HPDE6-E6E7 (cell line): ENCODE data around the gene TTC33.
"Not testable (repeated sequence)": the region's sequence is repeated elsewhere in the genome, so short reads cannot be mapped to it uniquely, and the experiment has no call there.

Experiments
- DNase-seq: peaks from one replicate; pipeline ENCODE4 v3.0.0; 2011; ENCODE audit warnings: missing footprints; ENCODE audit errors: extremely low spot score

The TTC33 gene, protein sequence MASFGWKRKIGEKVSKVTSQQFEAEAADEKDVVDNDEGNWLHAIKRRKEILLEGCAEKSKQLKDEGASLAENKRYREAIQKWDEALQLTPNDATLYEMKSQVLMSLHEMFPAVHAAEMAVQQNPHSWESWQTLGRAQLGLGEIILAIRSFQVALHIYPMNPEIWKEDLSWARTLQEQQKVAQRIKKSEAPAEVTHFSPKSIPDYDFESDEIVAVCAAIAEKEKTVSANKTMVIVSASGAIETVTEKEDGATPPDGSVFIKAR

DNA sequence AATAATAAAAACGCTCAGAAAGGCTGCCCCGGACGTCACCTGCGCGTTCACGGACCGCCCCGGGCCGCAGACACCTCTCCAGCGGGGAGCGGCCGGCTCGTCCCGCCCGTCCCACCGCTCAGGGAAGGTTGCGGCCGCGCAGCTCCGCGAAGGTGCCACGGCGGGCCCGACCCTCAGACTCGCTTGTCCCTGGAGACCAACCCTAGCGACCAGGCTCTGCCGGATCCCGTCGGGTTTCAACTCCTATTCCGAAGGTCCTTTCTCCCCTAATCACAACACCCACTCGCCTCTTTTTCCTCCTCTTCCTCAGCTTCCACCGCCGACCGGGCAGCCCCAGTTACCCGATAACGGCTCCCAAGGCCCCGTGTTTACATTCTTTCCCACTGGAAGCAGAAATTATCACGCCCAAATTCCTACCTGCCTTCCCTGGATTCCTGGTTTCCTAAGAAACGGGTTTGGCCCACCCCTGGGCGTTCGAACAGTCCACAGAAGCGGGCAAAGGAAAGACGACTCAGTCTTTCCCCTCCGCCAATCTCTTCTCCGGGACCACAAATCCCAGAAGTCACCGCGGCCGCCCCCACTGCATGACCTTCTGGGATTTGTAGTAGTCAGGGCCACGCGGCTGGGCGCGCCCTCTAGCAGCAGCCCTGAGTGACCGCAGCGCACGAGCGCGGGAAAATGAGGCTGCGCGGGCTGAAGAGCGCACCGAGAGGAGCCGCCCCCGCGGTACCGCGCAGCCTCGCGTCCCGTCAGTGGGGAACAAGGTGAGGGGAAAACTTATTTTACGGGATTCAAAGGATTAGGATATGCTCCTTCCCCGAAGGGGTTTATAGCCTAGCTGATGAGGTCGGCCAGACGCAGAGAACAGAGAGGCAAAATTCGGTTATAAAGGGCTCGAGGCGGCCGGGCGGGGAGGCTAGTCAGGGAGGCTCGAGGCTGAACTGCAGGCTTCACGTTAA lies at the start of gene TTC33:
Gene TTC33, minus strand, starts transcription at position 555 of the 959 bp plus-strand sequence. CDS start 8,943 bp downstream, outside the sequence.
- peak; percentile 95 for DNase-seq

DNA sequence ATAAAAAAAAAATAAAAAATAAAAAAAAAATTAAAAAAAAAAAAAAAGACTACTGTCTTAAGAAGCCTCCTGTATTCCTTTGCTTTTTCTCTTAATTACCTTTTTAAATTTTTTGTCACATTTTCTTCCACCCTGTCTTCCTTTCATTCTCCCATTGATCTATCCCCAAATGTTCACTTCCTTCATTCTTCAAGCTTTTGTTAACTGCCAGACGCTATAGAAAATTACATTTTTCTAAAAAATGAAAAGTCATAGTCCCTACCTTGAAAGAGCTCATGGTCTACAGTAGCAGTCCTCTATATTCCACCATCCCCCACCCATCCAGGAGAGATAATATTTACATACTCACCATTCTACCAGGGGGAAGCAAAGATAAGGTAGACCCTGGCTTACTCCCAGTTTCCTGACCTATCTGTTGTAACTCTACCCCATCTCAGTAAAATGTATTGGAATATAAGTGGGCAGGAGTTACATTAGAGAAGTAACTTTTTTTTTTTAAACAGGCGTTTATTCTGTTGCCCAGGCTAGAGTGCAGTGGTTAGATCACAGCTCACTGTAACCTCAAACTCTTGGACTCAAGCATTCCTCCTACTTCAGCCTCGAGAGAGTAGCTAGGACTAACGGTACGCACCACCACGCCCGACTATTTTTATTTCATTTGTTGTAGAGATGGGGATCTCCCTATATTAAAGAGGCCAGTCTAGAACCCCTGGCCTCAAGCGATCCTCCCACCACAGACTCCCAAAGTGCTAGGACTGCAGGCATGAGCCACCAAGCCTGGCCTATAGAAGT lies 46.2 kb upstream of the TTC33 start:
- no peak for DNase-seq

DNA sequence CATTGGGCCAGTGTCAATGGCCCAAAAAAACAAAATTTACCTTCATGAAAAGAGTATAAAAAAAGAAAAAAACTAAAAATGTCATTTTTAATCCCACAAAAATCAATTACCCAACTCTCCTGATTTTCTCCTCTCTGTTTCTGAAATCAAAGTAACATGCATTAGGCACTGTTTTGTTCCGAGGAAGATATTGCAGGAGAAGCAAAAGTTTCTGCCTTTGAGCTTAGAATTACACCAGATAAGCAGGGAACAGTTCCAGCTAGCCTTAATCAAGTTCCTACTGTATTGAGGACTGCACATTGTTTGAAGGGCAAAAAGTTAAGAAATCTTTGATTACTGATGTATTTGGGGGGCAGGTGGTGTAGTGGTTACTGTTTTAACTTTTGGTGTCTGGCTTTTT lies 43.5 kb upstream of the TTC33 start:
- DNase-seq = no peak

DNA sequence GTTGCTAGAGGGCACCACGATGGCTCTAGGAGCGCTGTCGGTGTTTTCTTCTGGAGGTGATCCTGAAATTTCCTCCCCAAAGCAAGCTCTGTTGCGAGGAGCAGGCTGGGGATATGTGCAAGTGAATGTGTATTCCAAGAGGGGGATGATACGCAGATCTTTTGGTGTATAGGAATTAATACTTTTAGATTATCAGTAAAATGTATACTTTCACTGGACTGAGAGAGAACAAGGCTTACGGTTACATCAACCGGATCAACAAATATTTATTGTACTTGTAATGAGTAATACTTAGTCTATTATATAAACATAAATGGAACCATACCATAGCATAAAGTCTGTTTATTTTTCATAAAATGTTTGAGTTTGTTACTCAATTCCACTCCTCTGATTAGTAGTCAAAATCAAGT lies 43.0 kb upstream of the TTC33 start:
- no peak for DNase-seq

DNA sequence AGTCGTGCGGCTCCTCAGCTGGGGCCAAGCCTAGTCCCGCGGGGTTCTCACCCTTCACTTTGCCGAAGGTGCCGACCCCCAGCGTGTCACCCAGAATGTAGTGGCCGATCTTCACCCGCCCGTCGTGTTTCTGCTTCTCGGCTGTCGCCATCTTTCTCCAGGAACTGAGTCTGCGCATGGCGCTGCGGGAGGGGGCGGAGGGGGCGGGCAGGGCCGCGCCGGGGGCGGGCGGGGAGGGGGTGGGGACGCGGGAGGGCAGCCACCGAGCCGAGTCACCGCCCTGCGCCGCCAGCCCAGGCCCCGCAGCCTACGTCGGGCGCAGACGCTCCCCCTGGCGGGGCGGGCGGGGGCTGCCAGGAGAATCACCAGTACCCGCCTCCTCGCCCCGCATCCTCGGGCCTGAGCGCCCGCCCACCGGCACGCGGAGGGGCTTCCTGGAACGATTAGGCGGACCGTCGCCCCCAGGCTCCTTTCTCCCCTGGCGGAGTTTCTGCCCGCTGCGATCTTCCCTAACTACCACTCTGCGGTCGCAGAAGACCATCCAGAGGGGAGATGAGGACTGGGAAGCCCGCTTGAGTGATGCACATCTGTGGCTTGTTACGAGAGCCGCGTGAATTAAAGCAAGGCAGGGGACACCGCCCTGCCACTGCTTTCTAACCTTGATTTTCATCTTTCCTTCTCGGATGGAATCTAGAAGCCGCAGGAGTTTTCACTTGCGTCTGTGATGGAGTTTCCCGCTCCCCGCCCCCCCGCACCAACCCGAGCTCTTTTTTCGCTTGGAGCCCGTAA lies 42.4 kb upstream of the TTC33 start, which contains the start of gene PRKAA1:
Gene PRKAA1, minus strand, starts transcription at position 363 of the 789 bp plus-strand sequence. Its CDS starts 185 bp downstream, at position 178.
- peak; percentile 78 for DNase-seq

DNA sequence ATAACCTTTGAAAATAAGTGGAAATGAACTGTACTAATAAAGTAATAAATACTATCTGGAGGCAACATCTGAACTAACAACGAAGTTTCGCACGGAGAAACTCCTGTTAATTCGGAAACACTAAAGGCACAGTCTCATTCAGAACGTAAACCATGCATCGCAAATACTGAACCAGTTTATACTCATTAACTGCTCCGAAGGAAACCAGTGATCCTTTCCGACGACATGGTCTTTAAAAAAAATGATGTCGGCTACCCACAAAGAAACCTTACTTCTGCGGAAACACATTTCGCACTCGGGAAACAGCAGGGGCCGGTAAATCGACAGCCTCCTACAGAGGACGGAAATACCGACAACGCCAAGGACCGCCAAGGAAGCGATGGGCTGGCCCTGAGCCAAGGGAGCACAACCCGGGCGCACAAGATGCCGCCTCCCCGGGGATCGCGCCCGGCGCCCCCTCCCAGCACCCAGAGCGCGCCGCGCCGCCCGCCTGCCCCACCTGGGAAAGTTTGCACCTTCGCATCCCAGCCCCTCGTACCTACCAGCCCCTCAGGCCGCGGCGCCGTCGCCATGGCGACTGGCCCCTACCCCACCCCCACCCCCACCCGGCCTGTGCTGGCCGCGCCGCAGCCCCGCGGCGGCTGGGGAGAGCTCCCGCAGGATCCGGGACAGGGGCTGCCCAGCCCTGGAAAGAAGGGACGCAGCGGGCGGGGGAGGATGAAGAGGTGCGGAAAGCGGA lies 41.7 kb upstream of the TTC33 start:
- peak; percentile 20 for DNase-seq

DNA sequence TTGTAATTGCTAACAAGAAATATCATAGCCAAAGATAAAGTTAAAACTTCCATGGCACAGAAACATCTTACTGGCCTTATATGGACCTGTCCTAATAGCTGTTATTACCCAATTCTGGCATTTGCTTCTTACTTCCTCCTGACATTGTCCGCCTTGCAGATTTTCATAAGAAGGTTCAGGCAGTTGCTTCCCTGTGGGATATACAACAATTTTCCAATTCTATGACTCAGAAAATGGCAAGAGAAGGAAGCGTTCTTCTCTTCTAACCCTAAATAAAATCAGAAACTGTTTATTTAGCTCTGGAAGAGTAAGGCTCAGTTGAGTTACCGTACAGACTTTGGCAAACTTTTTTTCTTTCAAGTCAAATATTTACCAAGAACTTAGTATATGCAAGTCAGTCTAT lies 40.7 kb upstream of the TTC33 start:
- no peak for DNase-seq

DNA sequence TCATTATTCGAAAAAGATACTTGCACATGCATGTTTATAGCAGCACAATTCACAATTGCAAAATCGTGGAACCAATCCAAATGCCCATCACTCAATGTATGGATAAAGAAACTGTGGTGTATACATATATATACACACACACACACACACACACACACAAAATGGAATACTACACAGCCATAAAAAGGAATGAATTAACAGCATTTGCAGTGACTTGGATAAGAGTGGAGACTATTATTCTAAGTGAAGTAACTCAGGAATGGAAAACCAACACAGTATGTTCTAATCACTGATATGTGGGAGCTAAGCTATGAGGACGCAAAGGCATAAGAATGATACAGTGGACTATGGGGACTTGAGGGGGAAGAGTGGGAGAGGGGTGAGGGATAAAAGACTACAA lies 39.1 kb upstream of the TTC33 start:
- DNase-seq = not testable (repeated sequence)

DNA sequence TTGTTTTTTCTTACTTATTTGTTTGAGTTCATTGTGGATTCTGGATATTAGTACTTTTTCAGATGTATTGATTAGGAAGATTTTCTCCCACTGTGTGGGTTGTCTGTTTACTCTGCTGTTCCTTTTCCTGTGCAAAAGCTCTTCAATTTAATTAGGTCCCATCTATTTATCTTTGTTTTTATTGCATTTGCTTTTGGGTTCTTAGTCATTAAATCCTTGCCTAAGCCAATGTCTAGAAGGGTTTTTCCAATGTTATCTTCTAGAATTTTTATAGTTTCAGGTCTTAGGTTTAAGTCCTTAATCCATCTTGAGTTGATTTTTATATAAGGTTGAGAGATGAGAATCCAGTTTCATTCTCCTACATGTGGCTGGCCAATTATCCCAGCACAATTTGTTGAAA lies 38.6 kb upstream of the TTC33 start:
- DNase-seq = not testable (repeated sequence)

DNA sequence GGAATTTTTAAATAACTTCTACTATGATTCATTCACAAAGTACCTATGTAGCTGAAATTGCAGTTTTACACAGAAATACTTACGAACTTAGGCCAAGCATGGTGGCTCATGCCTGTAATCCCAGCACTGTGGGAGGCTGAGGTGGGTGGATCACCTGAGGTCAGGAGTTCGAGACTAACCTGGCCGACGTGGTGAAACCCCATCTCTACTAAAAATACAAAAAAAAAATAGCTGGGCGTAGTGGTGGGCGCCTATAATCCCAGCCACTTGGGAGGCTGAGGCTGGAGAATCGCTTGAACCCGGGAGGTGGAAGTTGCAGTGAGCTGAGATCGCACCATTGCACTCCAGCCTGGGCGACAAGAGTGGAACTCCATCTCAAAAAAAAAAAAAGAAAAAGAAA lies 36.9 kb upstream of the TTC33 start:
- DNase-seq = not testable (repeated sequence)

DNA sequence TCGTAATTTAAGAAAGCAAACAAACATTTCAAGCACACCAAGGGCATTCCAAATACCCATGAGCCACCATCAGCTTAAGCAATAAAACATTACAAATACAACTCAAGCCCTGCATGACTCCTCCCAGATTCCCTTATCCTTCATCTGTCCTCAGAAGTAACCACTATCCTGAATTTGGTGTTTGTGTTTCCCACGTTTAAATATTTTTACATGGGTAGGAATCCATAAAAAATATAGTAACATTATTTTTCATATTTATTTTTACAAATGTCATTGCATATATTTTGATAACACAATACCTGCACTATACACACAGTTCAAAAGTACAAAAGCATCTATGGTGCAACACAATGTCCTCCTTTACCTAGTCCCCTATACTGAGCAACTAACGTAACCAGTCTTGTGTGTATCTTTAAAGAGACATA lies 36.0 kb upstream of the TTC33 start:
- DNase-seq = no peak

DNA sequence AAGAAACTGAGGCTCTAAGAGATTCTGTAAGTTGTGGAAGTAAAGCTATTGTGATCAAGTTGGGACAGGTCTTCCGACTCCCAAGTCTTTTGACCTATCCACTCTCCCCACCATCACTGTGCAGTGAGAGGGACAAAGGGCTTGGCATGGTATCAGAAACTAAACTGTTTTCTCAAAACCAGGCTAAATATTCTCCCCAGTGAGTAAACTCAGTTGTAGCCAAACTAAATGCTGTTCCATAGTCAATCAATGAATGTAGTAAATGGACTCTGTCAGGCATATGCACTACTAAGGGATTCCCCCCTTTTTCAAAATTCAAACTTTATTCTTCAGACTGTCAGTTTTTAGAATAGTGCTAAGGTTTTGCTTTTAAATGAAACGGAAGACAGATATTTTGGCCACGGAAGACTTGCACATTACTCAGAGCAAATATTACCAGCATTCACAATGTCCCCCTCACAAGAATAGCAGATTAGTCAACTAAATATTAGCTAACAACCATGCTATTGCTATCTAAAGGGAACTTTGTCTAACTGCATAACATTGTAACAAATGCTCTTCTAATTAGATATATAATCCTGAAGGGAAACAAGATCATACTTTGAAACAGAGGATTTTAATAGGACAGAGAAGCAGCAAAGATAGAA lies 35.3 kb upstream of the TTC33 start:
- DNase-seq = no peak

DNA sequence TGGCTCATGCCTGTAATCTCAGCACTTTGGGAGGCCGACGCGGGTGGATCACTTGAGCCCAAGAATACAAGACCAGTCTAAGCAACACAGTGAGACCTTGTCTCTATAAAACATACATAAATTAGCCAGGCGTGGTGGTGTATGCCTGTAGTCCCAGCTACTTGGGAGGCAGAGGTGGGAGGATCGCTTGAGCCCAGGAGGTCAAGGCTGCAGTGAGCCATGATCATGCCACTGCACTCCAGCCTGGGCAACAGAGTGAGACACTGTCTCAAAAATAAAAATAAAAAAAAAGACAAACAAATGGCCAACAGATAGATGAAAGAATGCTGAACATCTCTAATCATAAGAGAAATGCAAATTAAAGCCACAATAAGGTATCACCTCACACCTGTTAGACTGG lies 33.2 kb upstream of the TTC33 start:
- not testable (repeated sequence) for DNase-seq

DNA sequence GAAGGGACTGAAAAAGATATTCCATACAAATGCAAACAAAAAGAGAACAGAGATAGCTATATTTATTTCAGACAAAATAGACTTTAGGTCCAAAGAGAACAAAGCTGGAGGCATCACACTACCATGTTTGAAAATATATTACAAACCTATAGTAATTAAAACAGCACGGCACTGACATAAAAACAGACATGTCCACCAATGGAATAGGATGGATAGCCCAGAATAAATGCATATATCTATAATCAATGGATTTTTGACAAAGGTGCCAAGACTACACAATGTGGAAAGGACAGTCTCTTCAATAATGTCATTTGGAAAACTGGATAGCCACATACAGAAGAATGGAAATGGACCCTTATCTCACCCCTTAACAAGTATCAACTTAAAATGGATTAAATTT lies 32.2 kb upstream of the TTC33 start:
- DNase-seq = no peak

DNA sequence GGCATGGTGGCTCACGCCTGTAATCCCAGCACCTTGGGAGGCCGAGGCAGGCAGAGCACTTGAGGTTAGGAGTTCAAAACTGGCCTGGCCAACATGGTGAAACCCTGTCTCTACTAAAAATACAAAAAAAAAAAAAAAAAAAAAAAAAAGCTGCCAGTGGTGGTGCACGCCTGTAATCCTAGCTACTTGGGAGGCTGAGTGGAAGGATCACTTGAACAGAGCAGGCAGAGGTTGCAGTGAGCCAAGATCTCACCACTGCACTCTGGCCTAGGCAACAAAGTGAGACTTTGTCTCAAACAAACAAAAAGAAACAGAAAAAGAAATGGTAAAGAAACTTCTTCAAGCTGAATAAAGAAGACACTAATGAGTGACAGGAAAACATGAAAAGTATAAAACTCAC lies 30.9 kb upstream of the TTC33 start:
- not testable (repeated sequence) for DNase-seq

DNA sequence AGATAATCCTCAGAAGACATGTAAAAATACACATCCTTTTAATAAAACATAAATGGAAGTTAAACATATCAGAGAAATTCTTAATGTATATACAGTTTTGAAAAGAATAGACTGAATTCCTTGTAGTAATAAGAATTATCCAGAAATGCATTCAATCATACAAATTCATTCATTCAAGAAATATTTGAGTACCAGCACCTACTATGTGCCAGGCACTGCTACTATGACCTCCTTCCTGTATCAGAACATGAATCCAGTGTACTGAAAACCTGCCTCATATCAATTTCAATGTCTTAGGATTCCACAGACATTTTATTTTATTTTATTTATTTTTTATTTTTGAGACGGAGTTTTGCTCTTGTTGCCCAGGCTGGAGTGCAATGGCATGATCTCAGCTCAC lies 29.2 kb upstream of the TTC33 start:
- no peak for DNase-seq

DNA sequence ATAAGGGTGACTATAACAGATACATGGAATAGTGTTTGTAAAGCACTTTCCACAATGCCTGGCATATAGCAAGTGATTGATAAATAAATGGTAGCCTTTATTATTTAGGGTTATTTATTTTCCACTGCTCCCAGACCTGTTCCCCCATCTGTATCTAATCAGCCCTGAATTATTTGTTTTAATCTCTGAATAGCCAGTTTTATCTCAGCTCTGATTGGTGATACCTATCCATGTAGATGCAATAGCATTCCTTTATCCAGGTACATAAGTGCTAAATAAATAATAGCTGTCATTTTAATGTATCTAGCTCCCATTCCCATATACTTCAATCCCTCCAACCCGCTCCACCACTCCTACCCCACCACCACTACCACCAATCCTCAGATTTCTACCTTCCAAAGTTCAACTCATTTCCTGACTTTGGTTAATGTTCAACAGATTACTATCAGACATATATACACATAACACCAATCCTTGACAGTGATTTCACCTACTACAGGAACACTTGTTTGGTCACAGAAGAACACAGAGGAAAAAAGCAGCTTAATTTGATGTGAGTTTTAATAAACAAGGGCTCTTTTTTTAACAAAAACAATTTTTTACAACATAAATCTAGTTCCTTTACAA lies 28.4 kb upstream of the TTC33 start:
- DNase-seq = no peak

DNA sequence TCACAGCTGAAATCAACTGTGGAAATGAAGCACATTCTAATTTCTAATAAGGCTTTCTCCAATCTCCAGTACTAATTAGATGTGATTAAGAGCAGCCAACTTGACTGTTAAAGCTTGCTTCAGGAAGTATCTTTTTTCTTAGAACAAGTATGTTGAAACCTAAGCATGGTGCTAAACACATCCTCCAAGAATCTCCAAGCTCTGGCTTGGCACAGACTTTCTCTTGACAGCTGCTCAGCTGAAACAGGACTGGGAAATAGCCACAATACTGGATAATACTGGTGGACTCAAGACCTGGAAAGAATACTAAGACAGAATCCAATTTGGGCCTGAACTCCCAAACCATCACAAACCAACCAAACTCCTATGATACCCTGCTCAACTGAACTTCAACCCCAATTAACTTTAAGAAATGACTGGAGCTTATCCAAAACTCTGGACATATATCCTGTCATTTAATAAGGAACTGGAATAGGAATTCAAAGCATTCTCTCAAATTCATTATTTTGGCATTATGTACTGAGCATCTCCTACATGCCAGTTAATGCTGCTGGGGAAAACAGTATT lies 26.2 kb upstream of the TTC33 start:
- DNase-seq = no peak

DNA sequence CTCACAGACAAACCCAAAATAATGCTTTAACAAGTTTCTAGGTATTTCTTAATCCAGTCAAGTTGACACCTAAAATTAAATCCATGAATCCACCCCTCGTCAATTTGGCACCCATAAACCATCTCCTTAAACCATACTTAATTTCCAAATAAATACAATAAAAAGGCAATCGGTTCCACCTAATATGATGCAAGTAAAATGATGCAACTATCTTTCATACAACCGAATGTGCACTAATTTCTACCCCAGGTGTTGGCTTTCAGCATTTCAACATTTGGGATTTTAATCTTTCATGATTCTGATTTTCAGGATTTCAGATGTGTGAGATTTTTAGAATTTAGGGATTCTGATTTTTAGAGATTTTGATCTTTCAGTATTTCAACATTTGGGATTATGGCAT lies 25.1 kb upstream of the TTC33 start:
- no peak for DNase-seq
